HG03354 (cell line): ENCODE measurements around the gene UPK3A.

ENCODE experiments used
- ATAC-seq: cut with Tn5 transposase; IDR thresholded peaks from one replicate; pipeline ENCODE4 v1.9.1; 2021; ENCODE audit warnings: mild to moderate bottlenecking; ENCODE audit not compliant: unreplicated experiment, poor library complexity, severe bottlenecking

The UPK3A gene

GRCh38 chr22:45344334-45344733, 59.6 kb downstream of the UPK3A start:
- ATAC-seq: no peak
